ENCODE results near the gene GLIS1. TPM values are rescaled to one million over a fixed set of nuclear protein-coding genes. Genes with fewer than 3 reads are reported as not detected.

The GLIS1 gene
- total RNA-seq, 2 donors from 2014 or later: not detected

- DNase-seq (no peak), ATAC-seq (replicated peaks in 1 of 2) (no peak)
- Mint-ChIP-seq H3K36me3 (ENCODE audit: insufficient read depth in 2 of 2) (no peaks in the 10 kb centered on the region), H3K27me3 (ENCODE audit: low read depth) (no peaks in the 10 kb centered on the region), H3K4me3 (no peak overlapping the region), H3K27ac (no peak overlapping the region), H3K9me3 (no peaks in the 10 kb centered on the region), H3K4me1 (ENCODE audit: low read depth) (no peaks in the 10 kb centered on the region)
Observed at GRCh38 chr1:53507116-53507820, 231.7 kb downstream of the GLIS1 start.

- no peaks in the 10 kb centered on the region for H3K36me3 Mint-ChIP-seq (ENCODE audit: insufficient read depth in 2 of 2)
- H3K4me1 Mint-ChIP-seq (ENCODE audit: low read depth): no peaks in the 10 kb centered on the region
- no peak overlapping the region for H3K27ac Mint-ChIP-seq
- no peaks in the 10 kb centered on the region for H3K9me3 Mint-ChIP-seq
- no peak for DNase-seq
- no peak for ATAC-seq (replicated peaks in 1 of 2)
- H3K4me3 Mint-ChIP-seq: no peak overlapping the region
- no peaks in the 10 kb centered on the region for H3K27me3 Mint-ChIP-seq (ENCODE audit: low read depth)
Observed at GRCh38 chr1:53506355-53507050, 232.5 kb downstream of the GLIS1 start.

- no peak for ATAC-seq (replicated peaks in 1 of 2)
- no peaks in the 10 kb centered on the region for H3K36me3 Mint-ChIP-seq (ENCODE audit: insufficient read depth in 2 of 2)
- no peak overlapping the region for H3K27ac Mint-ChIP-seq
- no peak overlapping the region for H3K4me3 Mint-ChIP-seq
- no peak for DNase-seq
- no peaks in the 10 kb centered on the region for H3K9me3 Mint-ChIP-seq
- H3K4me1 Mint-ChIP-seq (ENCODE audit: low read depth): no peaks in the 10 kb centered on the region
- H3K27me3 Mint-ChIP-seq (ENCODE audit: low read depth): no peaks in the 10 kb centered on the region
Observed at GRCh38 chr1:53505891-53506290, 233.1 kb downstream of the GLIS1 start.

GRCh38 chr1:53505401-53505800, 233.6 kb downstream of the GLIS1 start:
- no peak for DNase-seq
- H3K9me3 Mint-ChIP-seq: no peaks in the 10 kb centered on the region
- no peak overlapping the region for H3K27ac Mint-ChIP-seq

GRCh38 chr1:53504901-53505300, 234.1 kb downstream of the GLIS1 start:
- no peaks in the 10 kb centered on the region for H3K9me3 Mint-ChIP-seq
- H3K27ac Mint-ChIP-seq: no peak overlapping the region
- H3K4me1 Mint-ChIP-seq (ENCODE audit: low read depth): no peaks in the 10 kb centered on the region
- ATAC-seq (replicated peaks in 1 of 2) (no peak), DNase-seq (no peak)
- no peaks in the 10 kb centered on the region for H3K36me3 Mint-ChIP-seq (ENCODE audit: insufficient read depth in 2 of 2)
- no peak overlapping the region for H3K4me3 Mint-ChIP-seq
- no peaks in the 10 kb centered on the region for H3K27me3 Mint-ChIP-seq (ENCODE audit: low read depth)

More at GRCh38 chr1:53505401-53505800, 233.6 kb downstream of the GLIS1 start:
- no peaks in the 10 kb centered on the region for H3K27me3 Mint-ChIP-seq (ENCODE audit: low read depth)
- no peaks in the 10 kb centered on the region for H3K4me1 Mint-ChIP-seq (ENCODE audit: low read depth)
- no peaks in the 10 kb centered on the region for H3K36me3 Mint-ChIP-seq (ENCODE audit: insufficient read depth in 2 of 2)
- H3K4me3 Mint-ChIP-seq: no peak overlapping the region
- no peak for ATAC-seq (replicated peaks in 1 of 2)

GRCh38 chr1:53503433-53504217, 235.3 kb downstream of the GLIS1 start:
- DNase-seq (no peak), ATAC-seq (replicated peaks in 1 of 2) (no peak)
- H3K27ac Mint-ChIP-seq: no peak overlapping the region
- H3K9me3 Mint-ChIP-seq: no peaks in the 10 kb centered on the region
- H3K36me3 Mint-ChIP-seq (ENCODE audit: insufficient read depth in 2 of 2): no peaks in the 10 kb centered on the region
- no peaks in the 10 kb centered on the region for H3K4me1 Mint-ChIP-seq (ENCODE audit: low read depth)
- no peak overlapping the region for H3K4me3 Mint-ChIP-seq
- no peaks in the 10 kb centered on the region for H3K27me3 Mint-ChIP-seq (ENCODE audit: low read depth)

- H3K27ac Mint-ChIP-seq: no peak overlapping the region
- H3K27me3 Mint-ChIP-seq (ENCODE audit: low read depth): no peaks in the 10 kb centered on the region
- H3K9me3 Mint-ChIP-seq: no peaks in the 10 kb centered on the region
- DNase-seq (no peak), ATAC-seq (replicated peaks in 1 of 2) (no peak)
- no peak overlapping the region for H3K4me3 Mint-ChIP-seq
- H3K4me1 Mint-ChIP-seq (ENCODE audit: low read depth): no peaks in the 10 kb centered on the region
- H3K36me3 Mint-ChIP-seq (ENCODE audit: insufficient read depth in 2 of 2): no peaks in the 10 kb centered on the region
Observed at GRCh38 chr1:53502641-53503432, 236.1 kb downstream of the GLIS1 start.

GRCh38 chr1:53501065-53502005, 237.6 kb downstream of the GLIS1 start:
- Mint-ChIP-seq H3K27ac (no peak overlapping the region), H3K4me1 (ENCODE audit: low read depth) (no peaks in the 10 kb centered on the region), H3K36me3 (ENCODE audit: insufficient read depth in 2 of 2) (no peaks in the 10 kb centered on the region), H3K4me3 (no peak overlapping the region), H3K27me3 (ENCODE audit: low read depth) (no peaks in the 10 kb centered on the region), H3K9me3 (no peaks in the 10 kb centered on the region)
- ATAC-seq (replicated peaks in 1 of 2) (no peak), DNase-seq (no peak)

- Mint-ChIP-seq H3K36me3 (ENCODE audit: insufficient read depth in 2 of 2) (no peaks in the 10 kb centered on the region), H3K9me3 (no peaks in the 10 kb centered on the region), H3K27me3 (ENCODE audit: low read depth) (no peaks in the 10 kb centered on the region), H3K4me1 (ENCODE audit: low read depth) (no peaks in the 10 kb centered on the region), H3K4me3 (no peak overlapping the region), H3K27ac (no peak overlapping the region)
- DNase-seq (no peak), ATAC-seq (replicated peaks in 1 of 2) (no peak)
Observed at GRCh38 chr1:53500204-53501064, 238.5 kb downstream of the GLIS1 start.

- ATAC-seq (replicated peaks in 1 of 2): no peak
Observed at GRCh38 chr1:53499257-53500203, 239.4 kb downstream of the GLIS1 start.

More at GRCh38 chr1:53499257-53500203, 239.4 kb downstream of the GLIS1 start:
- no peak overlapping the region for H3K4me3 Mint-ChIP-seq
- no peaks in the 10 kb centered on the region for H3K9me3 Mint-ChIP-seq
- H3K4me1 Mint-ChIP-seq (ENCODE audit: low read depth): no peaks in the 10 kb centered on the region
- no peaks in the 10 kb centered on the region for H3K36me3 Mint-ChIP-seq (ENCODE audit: insufficient read depth in 2 of 2)
- no peaks in the 10 kb centered on the region for H3K27me3 Mint-ChIP-seq (ENCODE audit: low read depth)
- no peak overlapping the region for H3K27ac Mint-ChIP-seq
- DNase-seq: no peak
